ENCODE data around the gene TTBK2.

The TTBK2 gene

DNA sequence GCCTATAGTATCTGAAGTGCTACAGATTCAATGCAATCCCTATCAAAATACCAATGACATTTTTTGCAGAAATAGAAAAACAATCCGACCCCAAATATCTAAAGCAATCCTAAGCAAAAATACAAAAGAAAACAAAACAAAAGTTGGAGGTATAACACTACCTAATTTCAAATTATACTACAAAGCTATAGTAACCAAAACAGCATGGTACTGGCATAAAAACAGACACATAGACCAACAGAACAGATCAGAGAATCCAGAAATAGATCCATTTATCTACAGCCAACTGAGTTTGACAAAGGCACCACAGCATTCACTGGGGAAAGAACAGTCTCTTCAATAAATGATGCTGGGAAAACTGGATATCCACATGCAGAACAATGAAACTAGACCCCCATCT is 159.8 kb downstream of the TTBK2 start:
- H3K4me3 ChIP-seq (replicated peaks; ENCODE audit: insufficient read depth, low read length) = no peak overlapping the region
- no peak for DNase-seq (ENCODE audit: low read depth in 1 of 2, low spot score in 1 of 2)
- TF ChIP-seq, protein P1, sequence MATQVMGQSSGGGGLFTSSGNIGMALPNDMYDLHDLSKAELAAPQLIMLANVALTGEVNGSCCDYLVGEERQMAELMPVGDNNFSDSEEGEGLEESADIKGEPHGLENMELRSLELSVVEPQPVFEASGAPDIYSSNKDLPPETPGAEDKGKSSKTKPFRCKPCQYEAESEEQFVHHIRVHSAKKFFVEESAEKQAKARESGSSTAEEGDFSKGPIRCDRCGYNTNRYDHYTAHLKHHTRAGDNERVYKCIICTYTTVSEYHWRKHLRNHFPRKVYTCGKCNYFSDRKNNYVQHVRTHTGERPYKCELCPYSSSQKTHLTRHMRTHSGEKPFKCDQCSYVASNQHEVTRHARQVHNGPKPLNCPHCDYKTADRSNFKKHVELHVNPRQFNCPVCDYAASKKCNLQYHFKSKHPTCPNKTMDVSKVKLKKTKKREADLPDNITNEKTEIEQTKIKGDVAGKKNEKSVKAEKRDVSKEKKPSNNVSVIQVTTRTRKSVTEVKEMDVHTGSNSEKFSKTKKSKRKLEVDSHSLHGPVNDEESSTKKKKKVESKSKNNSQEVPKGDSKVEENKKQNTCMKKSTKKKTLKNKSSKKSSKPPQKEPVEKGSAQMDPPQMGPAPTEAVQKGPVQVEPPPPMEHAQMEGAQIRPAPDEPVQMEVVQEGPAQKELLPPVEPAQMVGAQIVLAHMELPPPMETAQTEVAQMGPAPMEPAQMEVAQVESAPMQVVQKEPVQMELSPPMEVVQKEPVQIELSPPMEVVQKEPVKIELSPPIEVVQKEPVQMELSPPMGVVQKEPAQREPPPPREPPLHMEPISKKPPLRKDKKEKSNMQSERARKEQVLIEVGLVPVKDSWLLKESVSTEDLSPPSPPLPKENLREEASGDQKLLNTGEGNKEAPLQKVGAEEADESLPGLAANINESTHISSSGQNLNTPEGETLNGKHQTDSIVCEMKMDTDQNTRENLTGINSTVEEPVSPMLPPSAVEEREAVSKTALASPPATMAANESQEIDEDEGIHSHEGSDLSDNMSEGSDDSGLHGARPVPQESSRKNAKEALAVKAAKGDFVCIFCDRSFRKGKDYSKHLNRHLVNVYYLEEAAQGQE (IDR thresholded peaks at IDR 0.05; ENCODE audit: insufficient replicate concordance, low read depth) = no peak
- no peaks in the 10 kb centered on the region for H3K27me3 ChIP-seq (ENCODE audit: insufficient read depth, poor library complexity, severe bottlenecking)
- H3K27ac ChIP-seq (replicated peaks) = no peak overlapping the region

DNA sequence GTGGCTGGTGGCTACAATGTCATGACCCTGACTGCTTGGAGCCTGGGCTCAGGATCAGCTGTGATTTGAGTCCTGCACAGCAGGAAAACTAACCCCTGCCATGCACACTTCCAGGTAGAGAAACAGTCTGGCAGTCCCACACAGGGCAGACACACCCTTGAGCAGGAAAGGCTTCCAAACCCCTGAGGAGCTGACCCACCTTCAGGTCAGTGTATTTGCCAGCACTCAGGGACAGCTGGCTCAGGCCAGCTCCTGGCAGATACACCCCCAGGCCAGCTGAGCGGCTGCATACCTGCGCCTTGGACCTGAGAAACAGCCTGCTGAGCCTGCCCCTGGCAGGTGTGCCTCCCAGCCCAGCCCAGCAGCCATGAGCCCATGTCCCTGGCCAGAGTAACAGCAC is 161.5 kb downstream of the TTBK2 start:
- TF ChIP-seq POLR2AphosphoS5 (IDR thresholded peaks at IDR 0.05; ENCODE audit: low read depth) (no peak), SPI1 (IDR thresholded peaks at IDR 0.05; ENCODE audit: borderline replicate concordance, low read depth) (no peak), GABPA (IDR thresholded peaks at IDR 0.05; ENCODE audit: low read depth) (no peak)
- TF ChIP-seq, protein P2, sequence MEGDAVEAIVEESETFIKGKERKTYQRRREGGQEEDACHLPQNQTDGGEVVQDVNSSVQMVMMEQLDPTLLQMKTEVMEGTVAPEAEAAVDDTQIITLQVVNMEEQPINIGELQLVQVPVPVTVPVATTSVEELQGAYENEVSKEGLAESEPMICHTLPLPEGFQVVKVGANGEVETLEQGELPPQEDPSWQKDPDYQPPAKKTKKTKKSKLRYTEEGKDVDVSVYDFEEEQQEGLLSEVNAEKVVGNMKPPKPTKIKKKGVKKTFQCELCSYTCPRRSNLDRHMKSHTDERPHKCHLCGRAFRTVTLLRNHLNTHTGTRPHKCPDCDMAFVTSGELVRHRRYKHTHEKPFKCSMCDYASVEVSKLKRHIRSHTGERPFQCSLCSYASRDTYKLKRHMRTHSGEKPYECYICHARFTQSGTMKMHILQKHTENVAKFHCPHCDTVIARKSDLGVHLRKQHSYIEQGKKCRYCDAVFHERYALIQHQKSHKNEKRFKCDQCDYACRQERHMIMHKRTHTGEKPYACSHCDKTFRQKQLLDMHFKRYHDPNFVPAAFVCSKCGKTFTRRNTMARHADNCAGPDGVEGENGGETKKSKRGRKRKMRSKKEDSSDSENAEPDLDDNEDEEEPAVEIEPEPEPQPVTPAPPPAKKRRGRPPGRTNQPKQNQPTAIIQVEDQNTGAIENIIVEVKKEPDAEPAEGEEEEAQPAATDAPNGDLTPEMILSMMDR (IDR thresholded peaks at IDR 0.05; ENCODE audit: insufficient read depth, low read length) = no peak
- TF ChIP-seq, protein P1 (IDR thresholded peaks at IDR 0.05; ENCODE audit: insufficient replicate concordance, low read depth) = no peak
- H3K27ac ChIP-seq (replicated peaks) = no peak overlapping the region
- H3K27me3 ChIP-seq (ENCODE audit: insufficient read depth, poor library complexity, severe bottlenecking) = no peaks in the 10 kb centered on the region
- H3K4me3 ChIP-seq (replicated peaks; ENCODE audit: insufficient read depth, low read length) = no peak overlapping the region
- no peak for DNase-seq (ENCODE audit: low read depth in 1 of 2, low spot score in 1 of 2)

DNA sequence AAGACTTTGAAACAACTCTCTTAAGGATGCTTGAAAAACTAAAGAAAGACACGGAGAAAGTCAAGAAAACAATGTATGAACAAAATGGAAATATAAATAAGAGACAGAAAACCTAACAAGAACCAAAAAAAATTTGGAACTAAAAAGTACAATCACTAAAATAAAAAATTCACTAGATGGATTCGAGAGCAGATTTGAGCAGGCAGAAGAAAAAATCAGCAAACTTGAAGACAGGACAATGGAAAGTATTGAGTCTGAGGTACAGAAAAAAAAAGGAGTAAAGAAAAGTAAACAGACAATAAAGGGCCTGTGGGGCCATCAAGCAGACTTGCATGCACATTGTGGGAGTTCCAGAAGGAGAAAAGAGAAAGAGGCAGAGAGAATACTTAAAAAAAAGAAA is 170.3 kb downstream of the TTBK2 start:
- TF ChIP-seq GABPA (IDR thresholded peaks at IDR 0.05; ENCODE audit: low read depth) = no peak
- TF ChIP-seq, protein P1 (IDR thresholded peaks at IDR 0.05; ENCODE audit: insufficient replicate concordance, low read depth) = no peak
- TF ChIP-seq, protein P2 (IDR thresholded peaks at IDR 0.05; ENCODE audit: insufficient read depth, low read length) = no peak
- TF ChIP-seq POLR2AphosphoS5 (IDR thresholded peaks at IDR 0.05; ENCODE audit: low read depth) = no peak
- TF ChIP-seq SPI1 (IDR thresholded peaks at IDR 0.05; ENCODE audit: borderline replicate concordance, low read depth) = no peak
- DNase-seq (ENCODE audit: low read depth in 1 of 2, low spot score in 1 of 2) = no peak

DNA sequence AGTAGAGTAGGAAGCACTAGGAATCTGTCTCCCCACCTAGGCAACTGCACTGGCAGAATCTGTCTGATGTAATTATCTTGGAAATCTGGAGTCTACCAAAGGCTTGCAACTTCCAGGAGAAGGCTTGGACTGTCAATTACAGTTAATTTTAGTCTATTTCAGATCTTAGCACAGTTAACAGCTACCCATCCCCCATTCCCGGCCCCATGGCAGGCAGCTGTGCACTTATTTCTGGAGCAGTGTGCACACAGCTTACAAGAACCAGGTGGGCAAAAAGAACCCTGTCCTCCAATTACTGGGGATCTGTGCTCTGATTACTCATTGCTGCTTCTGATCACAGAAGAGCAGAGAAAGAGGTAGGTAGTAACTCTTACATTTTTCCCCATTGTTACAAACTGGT is 171.3 kb downstream of the TTBK2 start:
- Histone ChIP-seq H3K27me3 (ENCODE audit: insufficient read depth, poor library complexity, severe bottlenecking) (no peaks in the 10 kb centered on the region), H3K4me3 (replicated peaks; ENCODE audit: insufficient read depth, low read length) (no peak overlapping the region), H3K27ac (replicated peaks) (no peak overlapping the region)
- TF ChIP-seq, protein P2 (IDR thresholded peaks at IDR 0.05; ENCODE audit: insufficient read depth, low read length) = no peak
- TF ChIP-seq POLR2AphosphoS5 (IDR thresholded peaks at IDR 0.05; ENCODE audit: low read depth) (no peak), SPI1 (IDR thresholded peaks at IDR 0.05; ENCODE audit: borderline replicate concordance, low read depth) (no peak), GABPA (IDR thresholded peaks at IDR 0.05; ENCODE audit: low read depth) (no peak)
- TF ChIP-seq, protein P1 (IDR thresholded peaks at IDR 0.05; ENCODE audit: insufficient replicate concordance, low read depth) = no peak
- DNase-seq (ENCODE audit: low read depth in 1 of 2, low spot score in 1 of 2) = no peak

More for the DNA sequence above, 170.3 kb downstream of the TTBK2 start:
- H3K27me3 ChIP-seq (ENCODE audit: insufficient read depth, poor library complexity, severe bottlenecking) = no peaks in the 10 kb centered on the region
- no peak overlapping the region for H3K4me3 ChIP-seq (replicated peaks; ENCODE audit: insufficient read depth, low read length)
- H3K27ac ChIP-seq (replicated peaks) = no peak overlapping the region
